ENCODE results near the gene ADPRS.

ADPRS gene

DNA sequence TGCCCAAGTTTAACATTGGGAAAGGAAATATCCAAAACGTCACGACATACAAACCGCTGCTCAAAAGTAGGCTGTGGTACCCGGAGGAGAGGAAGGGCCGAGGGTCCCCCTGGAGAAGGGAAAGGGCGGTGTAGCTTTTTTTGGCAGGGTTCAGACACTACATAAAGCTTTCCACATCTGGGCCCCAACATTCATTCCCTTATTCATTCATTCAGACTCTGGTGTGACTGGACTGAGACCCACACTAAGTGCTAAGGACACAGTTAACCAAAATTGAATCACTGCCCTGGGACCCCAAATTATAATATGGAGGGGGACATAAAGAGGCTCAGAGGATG, 46.6 kb downstream of the ADPRS start:
- DNase-seq: no peak

DNA sequence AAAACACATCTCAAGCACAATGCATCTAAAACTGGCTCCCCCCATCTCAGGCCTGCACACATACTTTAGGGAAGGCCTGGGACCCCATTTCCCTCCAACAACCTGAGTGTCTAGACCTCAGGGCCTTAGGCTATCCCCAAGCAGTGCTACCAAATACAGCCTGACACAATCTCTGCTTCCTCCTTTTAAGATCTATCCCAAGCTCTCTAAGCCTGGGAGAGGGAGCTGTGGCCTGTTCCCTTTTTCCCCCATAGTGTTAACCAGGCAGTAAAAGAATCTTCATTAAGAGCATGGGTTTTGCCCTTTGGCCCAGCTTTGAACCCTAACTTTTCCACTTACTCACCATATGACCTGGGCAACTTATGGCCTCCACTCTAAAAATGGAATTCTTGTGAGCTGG, 47.1 kb downstream of the ADPRS start:
- DNase-seq: no peak

DNA sequence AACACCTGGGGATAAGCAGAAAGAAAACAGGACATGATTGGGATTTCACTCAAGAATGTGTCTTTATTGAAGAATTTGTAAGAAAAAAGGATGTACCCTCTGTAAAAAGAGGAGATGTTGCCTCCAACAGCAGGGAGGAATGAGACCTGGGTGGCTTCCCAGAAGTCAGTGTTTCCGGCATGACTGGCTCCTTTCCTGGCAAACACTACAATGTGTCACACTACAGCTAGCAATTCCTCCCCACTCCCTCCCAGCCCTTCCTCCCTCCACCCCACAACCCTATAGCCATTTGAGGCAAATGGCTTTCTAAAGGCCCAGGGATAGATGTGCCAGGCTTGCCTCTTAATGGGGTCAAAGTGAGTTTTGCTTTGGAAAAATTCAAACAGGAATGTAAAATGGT, 47.8 kb downstream of the ADPRS start:
- DNase-seq: no peak

DNA sequence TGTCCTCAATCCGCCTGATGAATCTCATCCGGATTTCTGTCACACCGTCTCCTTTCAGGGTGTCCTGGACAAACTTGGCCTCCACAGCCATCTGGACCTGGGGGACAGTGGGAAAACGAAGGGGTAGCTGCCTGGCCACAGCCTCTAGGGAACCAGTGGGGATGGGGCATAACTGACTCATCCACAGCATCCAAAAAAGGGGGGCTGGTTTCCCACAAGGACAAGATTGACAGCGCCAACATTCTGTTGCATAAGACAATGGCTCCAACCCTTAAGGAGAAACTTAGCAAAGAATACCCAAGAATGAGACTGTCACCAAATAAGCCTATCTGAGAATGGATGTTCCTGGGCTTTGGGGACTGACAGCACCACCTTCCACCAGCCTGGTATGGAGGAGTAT, 48.5 kb downstream of the ADPRS start:
- DNase-seq: no peak

DNA sequence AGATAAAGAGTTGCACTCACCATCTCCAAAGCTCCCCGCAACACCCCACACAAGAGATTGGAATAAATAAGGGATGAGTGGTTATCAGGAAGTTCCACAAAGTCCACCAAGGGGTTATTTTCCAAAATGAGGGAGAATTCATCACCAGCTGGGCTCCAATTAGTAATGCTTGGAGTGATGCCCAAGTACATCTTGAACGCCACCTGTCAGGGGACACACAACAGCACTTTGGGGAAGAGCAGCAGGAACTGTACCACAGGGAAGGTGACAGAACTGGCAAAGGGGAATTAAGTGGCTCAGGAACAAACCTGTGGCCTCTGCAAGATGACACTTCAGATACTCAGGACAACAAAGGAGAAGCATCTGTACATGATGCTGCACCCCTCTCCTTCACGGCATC, 49.1 kb downstream of the ADPRS start:
- no peak for DNase-seq

DNA sequence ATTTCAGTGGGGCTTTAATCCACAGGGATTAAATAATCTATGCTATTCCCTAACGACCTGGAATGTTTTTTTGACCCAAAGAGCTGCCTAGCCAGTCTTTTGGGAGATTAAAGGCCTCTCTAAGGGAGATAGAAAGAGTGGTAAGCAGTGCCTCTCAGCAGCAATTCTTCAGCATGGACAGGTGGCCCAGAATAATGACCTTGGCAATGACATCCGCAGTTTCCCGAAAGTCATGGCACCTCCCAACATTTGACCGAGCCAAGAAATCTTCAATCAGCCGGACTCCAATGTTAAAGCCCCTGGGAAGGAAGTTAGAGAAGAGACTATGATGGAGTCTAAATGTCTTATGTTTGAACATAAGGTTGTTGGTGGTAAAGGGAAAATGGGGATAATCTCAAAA, 50.8 kb downstream of the ADPRS start:
- DNase-seq: no peak

DNA sequence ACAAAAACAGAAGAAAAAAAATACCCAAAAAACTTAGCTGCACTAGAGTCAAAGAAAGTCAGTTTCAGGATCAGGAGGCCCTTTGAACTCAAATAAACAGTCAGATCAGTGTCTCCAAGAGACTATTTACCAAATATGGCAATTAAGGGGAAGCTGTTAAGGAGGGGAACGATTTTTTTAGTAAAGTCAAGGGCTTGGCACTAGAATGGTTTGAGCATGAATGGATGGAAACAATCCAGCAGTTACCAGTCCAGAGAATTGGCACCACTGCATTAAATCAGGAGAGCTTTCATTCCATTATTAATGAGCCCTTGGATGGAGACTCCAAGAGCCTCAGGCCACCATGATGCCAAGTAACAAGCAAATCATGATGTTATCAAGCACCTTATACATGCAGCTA, 53.4 kb downstream of the ADPRS start:
- DNase-seq: no peak

DNA sequence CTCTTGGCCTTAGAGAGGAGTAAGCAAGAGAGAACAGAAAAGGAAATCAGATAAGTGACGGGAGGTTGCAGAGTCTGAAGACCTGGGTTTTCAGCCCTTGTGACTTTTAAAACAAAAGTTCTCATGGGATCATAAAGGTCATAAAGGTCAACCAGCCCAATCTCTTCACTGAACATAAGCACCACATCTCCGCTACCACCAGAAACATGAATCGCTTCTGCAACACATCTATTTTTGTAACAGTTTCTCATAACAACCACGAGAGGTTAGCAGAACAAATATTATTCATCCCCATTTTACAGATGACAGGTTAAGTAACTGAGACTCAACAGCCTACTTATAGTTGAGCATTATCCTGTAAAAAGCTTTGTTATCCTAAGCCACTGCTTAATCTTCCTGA, 54.7 kb downstream of the ADPRS start:
- no peak for DNase-seq

Data from NCI-H82 (cell line).